H7 (cell line): Measurements from ENCODE around the gene PPIE. TPM values are rescaled to one million over a fixed set of nuclear protein-coding genes. Genes with fewer than 3 reads are reported as not detected.

Experiments
- total RNA-seq: library from RNA; depleted of rRNA; stranded (reverse); fragments of >200 nt; shearing (Covaris generic); gene quantifications from 2 replicates; pipeline ENCODE4 v1.2.3, GENCODE V29; 2014; rRNA removed

The PPIE gene
- total RNA-seq, 1 experiment from 2014 or later, result 63.1 TPM

Other genes starting within 250 kb of the PPIE start
- 0.07 and 0.81 TPM in 2 replicates for gene BMP8A, start 247.2 kb upstream of the PPIE start, total RNA-seq
- 185 and 193 TPM in 2 replicates for gene PABPC4, start 162.1 kb upstream of the PPIE start, total RNA-seq
- 0.63 and 0.94 TPM in 2 replicates for gene HEYL, start 99.2 kb upstream of the PPIE start, total RNA-seq
- gene NT5C1A, start 66.8 kb upstream of the PPIE start, total RNA-seq, result not detected in 2 replicates
- gene HPCAL4, start 47.4 kb upstream of the PPIE start, total RNA-seq, result not detected in 2 replicates
- not detected in 2 replicates for gene OXCT2, start 32.5 kb downstream of the PPIE start, total RNA-seq
- gene BMP8B, start 50.0 kb downstream of the PPIE start, total RNA-seq, result 0.24 and 0.37 TPM in 2 replicates
- gene TRIT1, start 144.6 kb downstream of the PPIE start, total RNA-seq, result 57.0 and 77.0 TPM in 2 replicates
- 49.0 and 52.5 TPM in 2 replicates for gene MYCL, start 163.0 kb downstream of the PPIE start, total RNA-seq
- gene MFSD2A, start 216.3 kb downstream of the PPIE start, total RNA-seq, result 4.7 and 6.4 TPM in 2 replicates